Heart right ventricle (tissue), 16 donors: ENCODE results near the gene AKAP13. TPM values are rescaled to one million over a fixed set of nuclear protein-coding genes. Genes with fewer than 3 reads are reported as not detected.
"Not testable (repeated sequence)": the region's sequence is repeated elsewhere in the genome, so short reads cannot be mapped to it uniquely, and the experiment has no call there.

ENCODE experiments used
- ATAC-seq, 8 donors: fragments of 200-7000 bp; cut with Tn5 transposase; one replicate each; pipeline ENCODE4 v1.9.1; 2020; ENCODE audit warnings: mild to moderate bottlenecking in 8 of 8, moderate library complexity in 8 of 8, moderate number of reproducible peaks in 1 of 8
- DNase-seq, 2 donors: peaks; one replicate each; pipeline ENCODE4 v3.0.0-alpha.2; 2020
- H3K27ac ChIP-seq, 10 donors: fragments of 200-600 bp; sonication (generic) in 2 of 10; one replicate each; pipeline versions ENCODE4 v1.5.0 to v1.8.0; 2020 to 2022; ENCODE audit warnings: mild to moderate bottlenecking in 3 of 10
- H3K27me3 ChIP-seq, 7 donors: fragments of 200-600 bp; one replicate each; pipeline ENCODE4 v1.8.0; 2021 to 2022; ENCODE audit warnings: mild to moderate bottlenecking in 2 of 7
- H3K36me3 ChIP-seq, 9 donors: fragments of 200-600 bp; sonication (generic) in 1 of 9; one replicate each; pipeline versions ENCODE4 v1.5.0 to v1.8.0; 2020 to 2022; ENCODE audit warnings: mild to moderate bottlenecking in 2 of 9
- H3K4me1 ChIP-seq, 9 donors: fragments of 200-600 bp; sonication (generic) in 1 of 9; one replicate each; pipeline versions ENCODE4 v1.5.0 to v1.8.0; 2020 to 2022; ENCODE audit warnings: mild to moderate bottlenecking in 4 of 9
- H3K4me3 ChIP-seq, 10 donors: fragments of 200-600 bp; sonication (generic) in 2 of 10; one replicate each; pipeline versions ENCODE4 v1.5.0 to v1.8.0; 2020 to 2022; ENCODE audit warnings: mild to moderate bottlenecking in 7 of 10, moderate library complexity in 2 of 10
- H3K9me3 ChIP-seq, 11 donors: fragments of 200-600 bp in 10 of 11; sonication (generic) in 2 of 11; one replicate each; pipeline versions ENCODE4 v1.5.0 to v1.8.0; 2013 to 2022; ENCODE audit warnings: mild to moderate bottlenecking in 2 of 11, control low read depth in 1 of 11, moderate library complexity in 1 of 11
- WGBS, 2 donors: extraction: QIAGEN DNeasy Blood & Tissue Kit; methylation state at CpG; one replicate each; pipeline ENCODE4 v1.1.7; 2013; ENCODE audit warnings: inconsistent platforms in 1 of 2; 5-methylcytosine and 5-hydroxymethylcytosine counted together
- intact Hi-C, 10 donors: fragments of 100-400 bp; cut with DNase I; formaldehyde crosslinking; loops; one replicate each; pipeline versions ENCODE4 v1.11.1 to v1.14.2; 2022
- polyA plus RNA-seq, 2 donors: library from polyadenylated mRNA; stranded (reverse); fragments of 200-250 nt; gene quantifications; one replicate each; pipeline ENCODE4 v1.2.3, GENCODE V29; 2013
- total RNA-seq, 10 donors: library from RNA; stranded (reverse); fragmentation: NEBNext Ultra II Directional in 3 of 10; extraction: Animal tissue kit (Norgen Biotek cat#: 25700) in 3 of 10; gene quantifications; one replicate each; pipeline versions ENCODE4 v1.2.1 to v1.2.4, GENCODE V29; 2021 to 2023
- TF ChIP-seq, protein P1 (sequence below), 9 donors: fragments of 200-600 bp; sonication (generic) in 2 of 9; IDR thresholded peaks; one replicate each; pipeline versions ENCODE4 v1.5.0 to v1.8.0; 2021 to 2022; ENCODE audit warnings: antibody characterized with exemption in 9 of 9, mild to moderate bottlenecking in 5 of 9, moderate library complexity in 1 of 9
- donor health status: Arrhythmogenic right ventricular cardiomyopathy.
- donor health status: ischemic (EF 13 %, LVEDD 7.1; RV severe dilation, severe dysfunction).
- donor health status: healthy with polysubstance abuse.
- donor health status: DM: no; HTN: yes; CAD: no.
- donor health status: DM: no; HTN: no; CAD: no.
- donor health status: ischemic (EF 25% LVEDD 6.9; RV normal size, moderate dysfunction).
- donor health status: ischemic (EF 25% LVEDD 5.7; RV mildly dilated, moderate dysfunction).
- donor health status: healthy.
- donor health status: DM: yes; HTN: yes; CAD: no.
- donor health status: Ischemic cardiomyopathy.
- donor health status: ischemic (EF 35%, LVEDD 5.7; RV mildly dilated, moderate dysfunction).
- donor health status: nonischemic (EF 11% LVEDD 7.7; RV severe dilation, severe dysfunction).
- donor health status: DM: yes; HTN: yes; CAD: no.
- donor health status: PGD.
- donor health status: ischemic (EF 29% LVEDD 5.4; RV normal size, mild dysfunction).
- donor health status: nonischemic (EF 23%, LVEDD 6.1; RV moderate dilation, normal function).

AKAP13 gene
- total and polyA plus RNA-seq, 12 donors, result 89.3 to 645 (median 480) TPM

DNA sequence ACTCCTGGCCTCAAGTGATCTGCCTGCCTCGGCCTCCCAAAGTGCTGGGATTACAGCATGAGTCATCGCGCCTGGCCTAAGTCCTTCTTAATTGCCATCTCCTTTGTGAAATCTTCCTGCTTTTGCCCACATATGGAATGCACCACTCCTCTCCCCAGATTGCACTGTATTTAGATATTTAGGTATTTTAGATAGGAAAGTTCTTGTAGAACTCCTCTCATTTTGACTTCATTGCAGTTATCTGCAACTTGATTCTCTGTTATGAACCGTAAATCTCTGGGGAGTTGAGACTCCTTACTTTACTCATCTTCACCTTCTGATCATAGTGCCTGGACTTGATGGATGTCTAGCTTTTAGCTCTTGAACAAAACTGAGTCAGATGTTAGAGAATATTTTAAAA lies 150.7 kb downstream of the AKAP13 start:
- intact Hi-C loops, result no loop called here
- Histone ChIP-seq H3K36me3 (peaks cover 0 to 36% (median 10%) of the 10 kb centered on the region in 9 donors), H3K27me3 (no peaks in the 10 kb centered on the region), H3K9me3 (no peaks in the 10 kb centered on the region), H3K4me1 (peaks cover 21 to 92% (median 78%) of the 10 kb centered on the region in 9 donors), H3K27ac (peak overlapping the region in 1 of 10 donors; percentile 1), H3K4me3 (no peak overlapping the region)
- 82 to 85% methylated on average over 4 of the region's 4 CpGs for WGBS, 2 donors
- DNase-seq (no peak), ATAC-seq (no peak)
- TF ChIP-seq, protein P1, sequence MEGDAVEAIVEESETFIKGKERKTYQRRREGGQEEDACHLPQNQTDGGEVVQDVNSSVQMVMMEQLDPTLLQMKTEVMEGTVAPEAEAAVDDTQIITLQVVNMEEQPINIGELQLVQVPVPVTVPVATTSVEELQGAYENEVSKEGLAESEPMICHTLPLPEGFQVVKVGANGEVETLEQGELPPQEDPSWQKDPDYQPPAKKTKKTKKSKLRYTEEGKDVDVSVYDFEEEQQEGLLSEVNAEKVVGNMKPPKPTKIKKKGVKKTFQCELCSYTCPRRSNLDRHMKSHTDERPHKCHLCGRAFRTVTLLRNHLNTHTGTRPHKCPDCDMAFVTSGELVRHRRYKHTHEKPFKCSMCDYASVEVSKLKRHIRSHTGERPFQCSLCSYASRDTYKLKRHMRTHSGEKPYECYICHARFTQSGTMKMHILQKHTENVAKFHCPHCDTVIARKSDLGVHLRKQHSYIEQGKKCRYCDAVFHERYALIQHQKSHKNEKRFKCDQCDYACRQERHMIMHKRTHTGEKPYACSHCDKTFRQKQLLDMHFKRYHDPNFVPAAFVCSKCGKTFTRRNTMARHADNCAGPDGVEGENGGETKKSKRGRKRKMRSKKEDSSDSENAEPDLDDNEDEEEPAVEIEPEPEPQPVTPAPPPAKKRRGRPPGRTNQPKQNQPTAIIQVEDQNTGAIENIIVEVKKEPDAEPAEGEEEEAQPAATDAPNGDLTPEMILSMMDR (IDR thresholded peaks at IDR 0.05), result no peak

DNA sequence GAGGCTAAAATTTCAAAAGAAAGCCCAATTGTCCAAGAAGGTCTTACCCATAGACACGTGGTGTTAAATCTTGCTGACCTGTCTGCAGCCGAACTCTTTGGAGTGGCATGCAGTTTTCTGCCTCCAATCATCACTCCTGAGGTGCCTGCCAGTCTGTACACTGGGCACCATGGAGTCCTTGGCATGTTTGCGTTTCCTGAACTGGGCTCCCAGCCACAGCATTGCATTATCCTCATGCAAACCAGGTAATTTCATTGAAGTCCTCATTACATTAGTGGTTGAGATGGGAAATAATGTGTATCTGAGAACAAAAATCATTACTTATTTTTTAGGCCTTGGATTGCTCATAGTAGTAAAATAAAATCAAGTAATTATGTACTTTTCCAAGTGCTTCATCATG lies 152.3 kb downstream of the AKAP13 start:
- H3K4me1 ChIP-seq, result peaks cover 13 to 92% (median 68%) of the 10 kb centered on the region in 9 donors
- no peak overlapping the region for H3K4me3 ChIP-seq
- ATAC-seq (peak in 6 of 8 donors; percentile 32 to 79 (median 67)), DNase-seq (peak in 1 of 2 donors; percentile 27)
- H3K27me3 ChIP-seq, result no peaks in the 10 kb centered on the region
- peak overlapping the region in 6 of 10 donors; percentile 11 to 79 (median 18) for H3K27ac ChIP-seq
- peaks cover 0 to 50% (median 10%) of the 10 kb centered on the region in 9 donors for H3K36me3 ChIP-seq
- intact Hi-C loops, result no loop called here
- TF ChIP-seq, protein P1 (IDR thresholded peaks at IDR 0.05), result no peak
- WGBS, 2 donors, result 47 to 65% methylated on average over 3 of the region's 3 CpGs
- no peaks in the 10 kb centered on the region for H3K9me3 ChIP-seq

DNA sequence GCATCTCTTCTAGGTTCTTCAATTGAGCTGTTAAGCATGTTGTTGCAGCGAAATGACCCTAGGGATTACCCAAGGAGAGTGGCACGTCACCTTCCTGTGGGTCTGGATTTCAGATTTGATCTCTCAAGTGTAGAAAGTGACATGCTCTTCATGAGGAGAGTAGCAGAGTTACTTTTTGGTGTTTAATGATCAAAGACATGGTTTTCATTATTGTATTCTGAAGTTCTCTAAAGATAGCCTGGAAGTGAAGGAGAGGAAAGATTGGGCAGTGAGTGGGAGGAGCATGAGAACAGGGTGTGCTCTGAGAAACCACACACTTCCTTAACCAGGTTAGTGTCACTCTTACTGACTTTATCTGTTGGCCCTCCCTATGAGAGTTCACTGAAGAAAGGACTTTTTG lies 153.6 kb downstream of the AKAP13 start:
- H3K27ac ChIP-seq, result peak overlapping the region in 3 of 10 donors; percentile 31 to 79 (median 49)
- WGBS, 2 donors, result 71 to 74% methylated on average over 2 of the region's 2 CpGs
- no peaks in the 10 kb centered on the region for H3K27me3 ChIP-seq
- peak in 5 of 8 donors; percentile 38 to 54 (median 46) for ATAC-seq
- H3K9me3 ChIP-seq, result no peaks in the 10 kb centered on the region
- H3K4me1 ChIP-seq, result peaks cover 2 to 80% (median 56%) of the 10 kb centered on the region in 9 donors
- DNase-seq, result no peak
- intact Hi-C loops, result no loop called here
- peaks cover 0 to 50% (median 10%) of the 10 kb centered on the region in 9 donors for H3K36me3 ChIP-seq
- H3K4me3 ChIP-seq, result no peak overlapping the region
- TF ChIP-seq, protein P1 (IDR thresholded peaks at IDR 0.05), result no peak

DNA sequence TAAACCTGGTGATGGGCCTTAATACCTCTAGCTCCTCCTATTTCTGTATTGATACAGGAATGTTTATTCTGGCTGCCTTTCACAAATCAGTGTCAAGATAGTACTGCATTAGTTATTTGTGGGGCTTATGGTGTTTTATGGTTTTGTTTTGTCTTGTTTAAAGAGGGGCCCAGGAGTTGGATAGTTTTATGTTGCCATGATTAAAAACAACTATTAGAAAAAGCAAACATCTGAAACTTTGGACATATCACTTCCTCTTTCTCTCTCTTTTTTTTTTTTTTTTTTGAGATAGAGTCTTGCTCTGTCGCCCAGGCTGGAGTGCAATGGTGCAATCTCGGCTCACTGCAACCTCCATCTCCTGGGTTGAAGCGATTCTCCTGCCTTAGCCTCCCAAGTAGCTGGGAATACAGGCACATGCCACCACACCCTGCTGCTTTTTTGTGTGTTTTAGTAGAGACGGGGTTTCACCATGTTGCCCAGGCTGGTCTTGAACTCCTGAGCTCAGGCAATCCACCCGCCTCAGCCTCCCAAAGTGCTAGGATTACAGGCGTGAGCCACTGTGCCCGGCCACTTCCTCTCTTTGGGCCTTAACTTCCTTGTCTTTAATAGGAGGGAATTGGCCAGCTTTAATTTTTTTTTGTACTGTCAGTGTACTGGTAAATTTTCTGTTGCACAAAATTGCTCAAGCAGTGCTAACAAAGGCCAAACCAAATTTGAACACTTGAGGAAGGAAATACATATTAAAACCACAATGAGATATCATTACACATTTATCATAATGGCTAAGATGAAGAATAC lies 155.3 kb downstream of the AKAP13 start:
- H3K9me3 ChIP-seq, DNase-seq, intact Hi-C loops, H3K27me3 ChIP-seq, H3K4me3 ChIP-seq: not testable (repeated sequence)
- H3K4me1 ChIP-seq, result peaks cover 2 to 77% (median 51%) of the 10 kb centered on the region in 9 donors
- peaks cover 0 to 50% (median 10%) of the 10 kb centered on the region in 9 donors for H3K36me3 ChIP-seq
- ATAC-seq, result peak in 3 of 8 donors; percentile 19 to 51 (median 32)
- peak overlapping the region in 3 of 10 donors; percentile 13 to 79 (median 49) for H3K27ac ChIP-seq
- WGBS, 2 donors, result 89 to 90% methylated on average over 7 of the region's 7 CpGs

DNA sequence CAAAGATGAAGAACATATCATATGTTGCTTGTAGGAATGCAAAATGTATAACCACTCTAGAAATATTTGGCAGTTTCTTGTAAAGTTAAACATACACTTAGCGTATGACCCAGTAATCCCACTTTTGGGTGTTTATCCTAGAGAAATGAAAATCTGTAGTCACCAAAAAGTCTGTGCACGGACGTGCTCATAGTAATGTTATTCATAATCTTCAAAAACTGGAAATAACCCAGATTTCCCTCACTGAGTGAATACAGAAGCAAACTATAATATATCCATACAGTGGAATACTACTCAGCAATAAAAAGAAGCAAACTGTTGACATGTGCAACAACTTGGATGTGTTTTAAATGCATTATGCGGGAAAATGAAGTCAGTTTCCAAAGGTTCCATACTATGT lies 155.9 kb downstream of the AKAP13 start:
- no peak for DNase-seq
- WGBS, 2 donors, result 78 to 91% methylated on average over 4 of the region's 4 CpGs
- TF ChIP-seq, protein P1 (IDR thresholded peaks at IDR 0.05), result no peak
- ATAC-seq, result no peak
- H3K9me3 ChIP-seq, result no peaks in the 10 kb centered on the region
- no peaks in the 10 kb centered on the region for H3K27me3 ChIP-seq
- H3K4me1 ChIP-seq, result peaks cover 2 to 76% (median 51%) of the 10 kb centered on the region in 9 donors
- peaks cover 0 to 50% (median 10%) of the 10 kb centered on the region in 9 donors for H3K36me3 ChIP-seq
- intact Hi-C loops, result no loop called here
- peak overlapping the region in 2 of 10 donors; percentile 8 to 79 for H3K27ac ChIP-seq
- H3K4me3 ChIP-seq, result no peak overlapping the region
